Keratinocyte (primary cell): Measurements from ENCODE around the gene HMCES. TPM values are rescaled to one million over a fixed set of nuclear protein-coding genes. Genes with fewer than 3 reads are reported as not detected.

ENCODE experiments used
- DNase-seq: peaks from one replicate; pipeline ENCODE4 v3.0.0-alpha.2; 2011; ENCODE audit warnings: low read depth, missing footprints, low spot score
- FAIRE-seq: peaks from 2 replicates; lab custom pipeline; 2011; peaks lifted over from hg19 to GRCh38; lab: Jason Lieb, UNC
- H2AFZ ChIP-seq: 2 replicates; pipeline ENCODE4 v1.6.0; 2012; ENCODE audit warnings: low read length, control low read depth, inconsistent platforms; ENCODE audit not compliant: control insufficient read depth
- H3K27ac ChIP-seq: 2 replicates; pipeline ENCODE4 v1.5.1; 2011; ENCODE audit warnings: low read length; ENCODE audit not compliant: control insufficient read depth, insufficient read depth
- H3K27me3 ChIP-seq: 3 replicates; pipeline ENCODE4 v1.6.0; 2011; ENCODE audit warnings: low read length; ENCODE audit not compliant: control insufficient read depth, insufficient read depth; ENCODE audit errors: extremely low read depth
- H3K36me3 ChIP-seq, 2 experiments: 2 replicates in 1 of 2; 3 replicates in 1 of 2; pipeline ENCODE4 v1.5.1; 2011; ENCODE audit warnings: low read length in 2 of 2, mild to moderate bottlenecking in 1 of 2; ENCODE audit not compliant: control insufficient read depth in 2 of 2, insufficient read depth in 2 of 2; ENCODE audit errors: extremely low read depth in 1 of 2
- H3K4me1 ChIP-seq: 3 replicates; pipeline ENCODE4 v1.5.1; 2011; ENCODE audit warnings: low read length; ENCODE audit not compliant: control insufficient read depth, insufficient read depth; ENCODE audit errors: extremely low read depth
- H3K4me2 ChIP-seq: 3 replicates; pipeline ENCODE4 v1.6.0; 2011; ENCODE audit warnings: low read depth, low read length; ENCODE audit not compliant: control insufficient read depth, insufficient read depth; ENCODE audit errors: extremely low read depth
- H3K4me3 ChIP-seq, 3 experiments: fragments of 200-600 bp in 1 of 3; sonication (generic) in 1 of 3; 2 replicates in 2 of 3; 3 replicates in 1 of 3; pipeline ENCODE4 v1.5.1; 2011 to 2016; ENCODE audit warnings: low read length in 3 of 3, mild to moderate bottlenecking in 3 of 3, control low read depth in 2 of 3, inconsistent platforms in 1 of 3, low read depth in 1 of 3, mixed read lengths in 1 of 3, mixed run types in 1 of 3, moderate library complexity in 1 of 3; ENCODE audit not compliant: control insufficient read depth in 2 of 3, insufficient read depth in 2 of 3; ENCODE audit errors: extremely low read depth in 1 of 3
- H3K79me2 ChIP-seq: 2 replicates; pipeline ENCODE4 v1.6.0; 2012; ENCODE audit warnings: low read length; ENCODE audit not compliant: control insufficient read depth, insufficient read depth
- H3K9ac ChIP-seq: 3 replicates; pipeline ENCODE4 v1.6.0; 2011; ENCODE audit warnings: low read length; ENCODE audit not compliant: control insufficient read depth, insufficient read depth; ENCODE audit errors: extremely low read depth
- H3K9me1 ChIP-seq: 3 replicates; pipeline ENCODE4 v1.6.0; 2011; ENCODE audit warnings: low read length; ENCODE audit not compliant: control insufficient read depth, insufficient read depth; ENCODE audit errors: extremely low read depth
- H3K9me3 ChIP-seq: 2 replicates; pipeline ENCODE4 v1.5.1; 2012; ENCODE audit warnings: low read depth, low read length; ENCODE audit not compliant: control insufficient read depth
- H4K20me1 ChIP-seq: 3 replicates; pipeline ENCODE4 v1.6.0; 2011; ENCODE audit warnings: low read length; ENCODE audit not compliant: control insufficient read depth, insufficient read depth; ENCODE audit errors: extremely low read depth
- CTCF ChIP-seq, 3 experiments: IDR thresholded peaks in 1 of 3; conservative IDR thresholded peaks in 1 of 3; optimal IDR thresholded peaks in 1 of 3; 2 replicates in 2 of 3; 3 replicates in 1 of 3; pipeline versions ENCODE3 to v1.5.1; 2011; ENCODE audit warnings: low read length in 3 of 3, mild to moderate bottlenecking in 3 of 3, moderate library complexity in 2 of 3, control low read depth in 1 of 3, inconsistent platforms in 1 of 3; ENCODE audit not compliant: insufficient read depth in 2 of 3; ENCODE audit errors: extremely low read depth in 1 of 3
- EZH2 ChIP-seq: IDR thresholded peaks from one replicate; pipeline ENCODE4 v1.6.1; 2012; ENCODE audit warnings: inconsistent platforms, mild to moderate bottlenecking, low read length, moderate library complexity
- dilution Hi-C: fragments of 300-500 bp; cut with MboI; formaldehyde crosslinking; loops from one replicate; pipeline ENCODE4 v1.7.0; 2020; ENCODE audit warnings: low sequenced_read_pairs; ENCODE audit not compliant: extremely low pct_ligation_motif_present
- polyA plus RNA-seq, 5 experiments: library from polyadenylated mRNA; depleted of rRNA in 3 of 5; stranded (reverse) in 3 of 5; stranded (forward) in 1 of 5; unstranded in 1 of 5; fragments of >200 nt; gene quantifications; 1 replicate in 1 of 5; 2 replicates in 3 of 5; 3 replicates in 1 of 5; pipeline versions ENCODE4 v1.2.1 to v1.2.3, GENCODE V29; 2011 to 2012; ENCODE audit warnings: missing spikeins in 2 of 5, low read depth in 1 of 5, low replicate concordance in 1 of 5

HMCES gene
- polyA plus RNA-seq, 1 donor (not counting 4 experiments of a cell fraction or from before 2014, with no cell fraction given): 54.6 TPM

- no peak for TF ChIP-seq CTCF (optimal IDR thresholded peaks at IDR 0.05 in 1 of 3, IDR thresholded peaks at IDR 0.05 in 1 of 3, conservative IDR thresholded peaks at IDR 0.05 in 1 of 3; ENCODE audit: extremely low read depth in 1 of 3, insufficient read depth in 2 of 3, low read length in 3 of 3)
- no peak for TF ChIP-seq EZH2
- no peak for FAIRE-seq
Measured at GRCh38 chr3:129320825-129321487, 42.3 kb downstream of the HMCES start.

GRCh38 chr3:129321887-129322286, 43.2 kb downstream of the HMCES start:
- no peak for TF ChIP-seq CTCF (optimal IDR thresholded peaks at IDR 0.05 in 1 of 3, IDR thresholded peaks at IDR 0.05 in 1 of 3, conservative IDR thresholded peaks at IDR 0.05 in 1 of 3; ENCODE audit: extremely low read depth in 1 of 3, insufficient read depth in 2 of 3, low read length in 3 of 3)
- no peak for TF ChIP-seq EZH2
- no peaks in the 10 kb centered on the region for H3K79me2 ChIP-seq
- no peaks in the 10 kb centered on the region for H3K9me1 ChIP-seq
- no peaks in the 10 kb centered on the region for H3K36me3 ChIP-seq
- no peak overlapping the region for H3K4me2 ChIP-seq
- no peak overlapping the region for H2AFZ ChIP-seq
- no peak overlapping the region for H3K27ac ChIP-seq
- no peaks in the 10 kb centered on the region for H3K4me1 ChIP-seq
- H3K9me3 ChIP-seq: no peaks in the 10 kb centered on the region
- DNase-seq: no peak
- no peak overlapping the region for H3K9ac ChIP-seq
- FAIRE-seq: no peak
- dilution Hi-C loops: no loop called here
- no peaks in the 10 kb centered on the region for H3K27me3 ChIP-seq
- H4K20me1 ChIP-seq: no peaks in the 10 kb centered on the region
- no peak overlapping the region for H3K4me3 ChIP-seq

More at GRCh38 chr3:129320825-129321487, 42.3 kb downstream of the HMCES start:
- no peaks in the 10 kb centered on the region for H3K27me3 ChIP-seq
- dilution Hi-C loops: no loop called here
- H3K9me3 ChIP-seq: no peaks in the 10 kb centered on the region
- no peak overlapping the region for H3K4me3 ChIP-seq
- H4K20me1 ChIP-seq: no peaks in the 10 kb centered on the region
- H3K79me2 ChIP-seq: no peaks in the 10 kb centered on the region
- H3K4me2 ChIP-seq: no peak overlapping the region
- no peaks in the 10 kb centered on the region for H3K9me1 ChIP-seq
- H3K4me1 ChIP-seq: no peaks in the 10 kb centered on the region
- no peaks in the 10 kb centered on the region for H3K36me3 ChIP-seq
- H2AFZ ChIP-seq: no peak overlapping the region
- H3K27ac ChIP-seq: no peak overlapping the region
- no peak overlapping the region for H3K9ac ChIP-seq
- DNase-seq: no peak
